IMR-90 (cell line): ENCODE results near the gene ZNF618. TPM values are rescaled to one million over a fixed set of nuclear protein-coding genes. Genes with fewer than 3 reads are reported as not detected.

Experiments used
- ATAC-seq: fragments of 200-7000 bp; cut with Tn5 transposase; 2 replicates; pipeline ENCODE4 v1.9.1; 2020; ENCODE audit warnings: low read depth, mild to moderate bottlenecking, moderate library complexity
- BruUV-seq: library from RNA; stranded (reverse); fragments of 400-500 nt; replicated peaks from 2 replicates; lab custom pipeline; 2021; lab: Mats Ljungman, UMichigan
- CTCF ChIA-PET: fragments of 300-600 bp; formaldehyde crosslinking; extraction: SDS; loops from one replicate; lab custom pipeline; 2021; ENCODE audit warnings: antibody characterized with exemption; lab: Yijun Ruan, JAX
- POLR2A ChIA-PET: fragments of 300-600 bp; sonication (Branson Sonifier 250); formaldehyde crosslinking; loops from one replicate; lab custom pipeline; 2022; ENCODE audit warnings: antibody characterized with exemption; ENCODE audit not compliant: unreplicated experiment; lab: Charles Lee
- DNase-seq: peaks from one replicate; pipeline ENCODE4 v3.0.0; 2013
- H2AFZ ChIP-seq: replicated peaks from 2 replicates; pipeline ENCODE3; 2013; ENCODE audit warnings: low read length, mild to moderate bottlenecking; ENCODE audit not compliant: poor library complexity
- H2AK5ac ChIP-seq: 2 replicates; pipeline ENCODE4 v1.6.1; 2013; ENCODE audit warnings: low read depth, low read length, inconsistent platforms
- H2AK9ac ChIP-seq: replicated peaks from 2 replicates; pipeline ENCODE3; 2013; ENCODE audit warnings: mild to moderate bottlenecking, low read depth, low read length, moderate library complexity; ENCODE audit not compliant: poor library complexity
- H2BK120ac ChIP-seq: 2 replicates; pipeline ENCODE4 v1.6.1; 2013; ENCODE audit warnings: low read depth, low read length, inconsistent platforms
- H2BK15ac ChIP-seq: 3 replicates; pipeline ENCODE4 v1.6.1; 2013; ENCODE audit warnings: low read depth, low read length, inconsistent platforms
- H2BK20ac ChIP-seq: 2 replicates; pipeline ENCODE4 v1.6.1; 2013; ENCODE audit warnings: low read depth, mild to moderate bottlenecking, inconsistent platforms, low read length, moderate library complexity
- H2BK5ac ChIP-seq: 2 replicates; pipeline ENCODE4 v1.6.1; 2013; ENCODE audit warnings: mild to moderate bottlenecking, low read depth, low read length, inconsistent platforms; ENCODE audit not compliant: poor library complexity, severe bottlenecking
- H3K14ac ChIP-seq: replicated peaks from 2 replicates; pipeline ENCODE4 v1.6.1; 2013; ENCODE audit warnings: low read depth, low read length, inconsistent platforms
- H3K18ac ChIP-seq: 2 replicates; pipeline ENCODE4 v1.6.1; 2013; ENCODE audit warnings: low read depth, low read length, control low read depth
- H3K23ac ChIP-seq: 2 replicates; pipeline ENCODE4 v1.6.1; 2013; ENCODE audit warnings: low read depth, low read length, inconsistent platforms
- H3K27ac ChIP-seq: 2 replicates; pipeline ENCODE4 v1.5.1; 2013; ENCODE audit warnings: mild to moderate bottlenecking, control low read depth, low read length; ENCODE audit not compliant: insufficient read depth
- H3K27me3 ChIP-seq: 2 replicates; pipeline ENCODE4 v1.6.1; 2013; ENCODE audit warnings: low read length; ENCODE audit not compliant: control insufficient read depth, insufficient read depth
- H3K36me3 ChIP-seq: 2 replicates; pipeline ENCODE4 v1.6.1; 2013; ENCODE audit warnings: low read length, mixed read lengths; ENCODE audit not compliant: control insufficient read depth, insufficient read depth
- H3K4ac ChIP-seq: 2 replicates; pipeline ENCODE4 v1.6.1; 2013; ENCODE audit warnings: low read depth, low read length, inconsistent platforms
- H3K4me1 ChIP-seq: 2 replicates; pipeline ENCODE4 v1.6.1; 2013; ENCODE audit warnings: low read length, mixed read lengths; ENCODE audit not compliant: control insufficient read depth, insufficient read depth
- H3K4me2 ChIP-seq: 2 replicates; pipeline ENCODE4 v1.6.1; 2013; ENCODE audit warnings: low read depth, mild to moderate bottlenecking, control low read depth, low read length, moderate library complexity
- H3K4me3 ChIP-seq: 2 replicates; pipeline ENCODE4 v1.5.1; 2013; ENCODE audit warnings: low read depth, mild to moderate bottlenecking, control low read depth, low read length, moderate library complexity; ENCODE audit not compliant: insufficient read depth
- H3K56ac ChIP-seq: 2 replicates; pipeline ENCODE4 v1.6.1; 2013; ENCODE audit warnings: low read length, inconsistent platforms; ENCODE audit not compliant: insufficient read depth; ENCODE audit errors: extremely low read depth
- H3K79me1 ChIP-seq, 2 experiments: 2 replicates each; pipeline ENCODE4 v1.6.1; 2013; ENCODE audit warnings: low read length in 2 of 2, inconsistent platforms in 1 of 2, low read depth in 1 of 2
- H3K9ac ChIP-seq: 2 replicates; pipeline ENCODE4 v1.6.1; 2013; ENCODE audit warnings: low read depth, low read length, control low read depth
- H3K9me1 ChIP-seq: 2 replicates; pipeline ENCODE4 v1.6.1; 2013; ENCODE audit warnings: low read length, inconsistent platforms; ENCODE audit not compliant: insufficient read depth
- H3K9me3 ChIP-seq: 2 replicates; pipeline ENCODE4 v1.6.1; 2013; ENCODE audit warnings: low read length; ENCODE audit not compliant: control insufficient read depth, insufficient read depth
- H4K20me1 ChIP-seq: 2 replicates; pipeline ENCODE4 v1.6.1; 2013; ENCODE audit warnings: low read length, inconsistent platforms; ENCODE audit not compliant: insufficient read depth
- H4K5ac ChIP-seq: 2 replicates; pipeline ENCODE4 v1.6.1; 2013; ENCODE audit warnings: mild to moderate bottlenecking, low read depth, low read length, control low read depth
- H4K8ac ChIP-seq, 2 experiments: 2 replicates each; pipeline ENCODE4 v1.6.1; 2013; ENCODE audit warnings: low read depth in 2 of 2, low read length in 2 of 2, control low read depth in 1 of 2, inconsistent platforms in 1 of 2
- H4K91ac ChIP-seq: 2 replicates; pipeline ENCODE4 v1.6.1; 2013; ENCODE audit warnings: low read depth, low read length, inconsistent platforms; ENCODE audit not compliant: insufficient read depth
- CTCF ChIP-seq: conservative IDR thresholded peaks from 2 replicates; pipeline ENCODE4 v1.5.1; 2012; ENCODE audit warnings: mild to moderate bottlenecking, low read depth, low read length, improper control_type of control experiment
- MAFK ChIP-seq: IDR thresholded peaks from 2 replicates; pipeline ENCODE4 v1.6.1; 2012; ENCODE audit warnings: low read depth, low read length, improper control_type of control experiment
- MAZ ChIP-seq: IDR thresholded peaks from 2 replicates; pipeline ENCODE4 v1.6.1; 2012; ENCODE audit warnings: low read depth, mild to moderate bottlenecking, low read length, improper control_type of control experiment, moderate library complexity, borderline replicate concordance
- RFX5 ChIP-seq: IDR thresholded peaks from 2 replicates; pipeline ENCODE4 v1.8.0; 2012; ENCODE audit warnings: low read depth, mild to moderate bottlenecking, low read length, moderate library complexity
- WGBS, 2 experiments: methylation state at CpG; one replicate each; pipeline versions ENCODE4 v1.1.5 to v1.1.7; 2013; ENCODE audit warnings: missing lambda C conversion rate in 2 of 2; ENCODE audit not compliant: insufficient read length in 1 of 2; ENCODE audit errors: extremely low coverage in 2 of 2; 5-methylcytosine and 5-hydroxymethylcytosine counted together
- dilution Hi-C: fragments of 300-500 bp; cut with HindIII; formaldehyde crosslinking; loops from one replicate; pipeline ENCODE4 v1.14.3; 2018; ENCODE audit warnings: low sequenced_read_pairs; ENCODE audit not compliant: unreplicated experiment
- in situ Hi-C: fragments of 300-500 bp; cut with MboI; formaldehyde crosslinking; loops from 3 replicates; pipeline ENCODE4 v1.14.3; 2019; ENCODE audit warnings: low sequenced_read_pairs, inconsistent platforms, mixed read lengths
- intact Hi-C: fragments of 100-400 bp; cut with micrococcal nuclease; formaldehyde crosslinking; loops from 2 replicates; pipeline ENCODE4 v1.10.0; 2022
- polyA plus RNA-seq, 3 experiments: library from polyadenylated mRNA; depleted of rRNA; stranded (reverse); fragments of >200 nt; gene quantifications; 2 replicates each; pipeline ENCODE4 v1.2.3, GENCODE V29; 2012; ENCODE audit warnings: low replicate concordance in 1 of 3
- total RNA-seq: library from RNA; depleted of rRNA; stranded (reverse); fragments of >200 nt; gene quantifications from 2 replicates; pipeline ENCODE4 v1.2.3, GENCODE V29; 2012

ZNF618 gene
- total and polyA plus RNA-seq, 2 of the 4 experiments (the other 2 are of a cell fraction) = 8.2 to 9.4 TPM

DNA sequence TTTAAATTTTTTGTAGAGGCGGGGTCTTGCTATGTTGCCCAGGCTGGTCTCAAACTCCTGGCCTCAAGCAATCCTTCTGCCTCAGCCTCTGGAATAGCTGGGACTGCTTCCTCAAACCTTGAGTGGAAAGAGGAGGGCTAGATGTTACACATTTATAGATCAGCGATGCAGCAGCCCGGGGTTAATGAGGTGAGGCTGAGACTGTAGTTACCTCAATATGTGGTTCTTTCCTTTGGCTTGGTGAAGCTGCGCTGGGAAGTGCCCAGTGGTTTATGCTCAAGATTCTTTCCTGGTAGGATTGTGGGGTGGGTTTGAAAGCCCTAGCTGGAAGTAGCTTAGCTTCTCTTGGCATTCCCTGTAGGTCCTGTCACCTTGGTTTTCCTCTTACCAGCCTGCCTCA lies 22.5 kb downstream of the ZNF618 start:
- Histone ChIP-seq H2AK5ac (no peak overlapping the region), H3K9me3 (no peaks in the 10 kb centered on the region; the same call in 1 of the 2 replicates), H2BK120ac (no peak overlapping the region), H3K9me1 (peaks cover 4% of the 10 kb centered on the region; the same call in 1 of the 2 replicates), H2BK20ac (no peak overlapping the region), H3K79me1 (peaks cover 31 to 59% of the 10 kb centered on the region in 2 experiments), H3K36me3 (peaks cover 8% of the 10 kb centered on the region; the same call in 1 of the 2 replicates), H4K91ac (no peak overlapping the region), H3K4me1 (no peaks in the 10 kb centered on the region), H3K18ac (no peak overlapping the region), H2AFZ (no peak overlapping the region), H2BK15ac (no peak overlapping the region), H2AK9ac (no peak overlapping the region), H3K4ac (no peak overlapping the region), H2BK5ac (no peak overlapping the region), H4K5ac (no peak overlapping the region), H3K56ac (no peak overlapping the region), H3K23ac (no peak overlapping the region), H4K20me1 (peaks cover 19% of the 10 kb centered on the region; the same call in 1 of the 2 replicates), H4K8ac (no peak overlapping the region), H3K27ac (no peak overlapping the region), H3K27me3 (no peaks in the 10 kb centered on the region), H3K9ac (no peak overlapping the region), H3K4me3 (no peak overlapping the region), H3K14ac (no peak overlapping the region), H3K4me2 (no peak overlapping the region)
- DNase-seq (no peak), ATAC-seq (no peak)
- dilution Hi-C loops = no loop called here
- intact Hi-C loops = no loop called here
- in situ Hi-C loops = no loop called here
- TF ChIP-seq RFX5 (no peak), MAFK (no peak), MAZ (no peak), CTCF (no peak)
- CTCF ChIA-PET = no interaction called here
- no TSS peak for BruUV-seq
- POLR2A ChIA-PET = no interaction called here
- WGBS, 2 experiments = 100% methylated on average over 2 of the region's 4 CpGs; no CpG with 5 or more reads in 1 of the 2 experiments
